SHP77 treated with DMSO at 0.1 percent for 48 hours (cell line): Measurements from ENCODE around the gene RSPH3.
"Not testable (repeated sequence)": the region's sequence is repeated elsewhere in the genome, so short reads cannot be mapped to it uniquely, and the experiment has no call there.

Experiments
- DNase-seq: peaks from one replicate; lab custom pipeline; 2025; lab: John Stamatoyannopoulos, UW

The RSPH3 gene

GRCh38 chr6:158999666-159000403, at the start of gene RSPH3:
Gene RSPH3, minus strand, starts transcription at chr6:159000202. Its CDS starts 652 bp downstream, at chr6:158999550.
- peak; percentile 94 for DNase-seq

- DNase-seq: no peak
Observed at GRCh38 chr6:159047891-159048685, 48.1 kb upstream of the RSPH3 start.

GRCh38 chr6:159045801-159046200, 45.8 kb upstream of the RSPH3 start:
- no peak for DNase-seq

GRCh38 chr6:159044899-159045727, 45.1 kb upstream of the RSPH3 start, which contains the start of gene TAGAP:
Gene TAGAP, minus strand, starts transcription at chr6:159044991. Its CDS starts 845 bp downstream, at chr6:159044146.
- DNase-seq: no peak

- no peak for DNase-seq
Observed at GRCh38 chr6:159043947-159044346, 43.9 kb upstream of the RSPH3 start.

- no peak for DNase-seq
Observed at GRCh38 chr6:159043251-159043650, 43.2 kb upstream of the RSPH3 start.

GRCh38 chr6:159042826-159043181, 42.8 kb upstream of the RSPH3 start:
- DNase-seq: no peak

- peak; percentile 58 for DNase-seq
Observed at GRCh38 chr6:159042003-159042825, 42.2 kb upstream of the RSPH3 start.

GRCh38 chr6:159041181-159041580, 41.2 kb upstream of the RSPH3 start:
- no peak for DNase-seq

- DNase-seq: no peak
Observed at GRCh38 chr6:159039885-159040258, 39.9 kb upstream of the RSPH3 start.

- DNase-seq: no peak
Observed at GRCh38 chr6:159038914-159039884, 39.2 kb upstream of the RSPH3 start.

- not testable (repeated sequence) for DNase-seq
Observed at GRCh38 chr6:159038318-159038717, 38.3 kb upstream of the RSPH3 start.

GRCh38 chr6:159037756-159038290, 37.8 kb upstream of the RSPH3 start:
- no peak for DNase-seq

GRCh38 chr6:159036673-159037072, 36.7 kb upstream of the RSPH3 start:
- DNase-seq: no peak

GRCh38 chr6:159035891-159036290, 35.9 kb upstream of the RSPH3 start:
- no peak for DNase-seq

- DNase-seq: no peak
Observed at GRCh38 chr6:159033160-159034049, 33.4 kb upstream of the RSPH3 start.

GRCh38 chr6:159031846-159032245, 31.8 kb upstream of the RSPH3 start:
- no peak for DNase-seq

GRCh38 chr6:159030168-159030567, 30.2 kb upstream of the RSPH3 start:
- no peak for DNase-seq

GRCh38 chr6:159025224-159025623, 25.2 kb upstream of the RSPH3 start:
- DNase-seq: not testable (repeated sequence)
